IPS DF 19.7 (cell line): ENCODE data around the gene PYGO1.
"Not testable (repeated sequence)": the region's sequence is repeated elsewhere in the genome, so short reads cannot be mapped to it uniquely, and the experiment has no call there.

Experiments used
- DNase-seq: peaks from one replicate; pipeline ENCODE4 v3.0.0-alpha.2; 2013; ENCODE audit warnings: low read depth, low spot score

Gene PYGO1

GRCh38 chr15:55564347-55565145 lies 23.6 kb downstream of the PYGO1 start:
- DNase-seq, result no peak

DNA sequence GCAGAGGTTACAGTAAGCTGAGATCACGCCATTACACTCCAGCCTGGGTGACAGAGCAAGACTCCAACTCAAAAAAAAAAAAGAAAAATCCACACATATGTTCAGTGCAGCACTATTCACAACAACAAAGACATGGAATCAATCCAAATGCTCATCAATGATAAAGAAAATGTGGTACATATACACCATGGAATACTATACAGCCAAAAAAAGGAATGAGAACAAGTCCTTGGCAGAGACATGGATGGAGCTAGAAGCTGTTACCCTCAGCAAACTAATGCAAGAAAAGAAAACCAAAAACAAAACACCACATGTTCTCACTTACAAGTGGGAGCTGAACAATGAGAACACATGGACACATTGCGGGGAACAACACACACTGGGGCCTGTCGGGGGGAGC lies 25.5 kb downstream of the PYGO1 start:
- DNase-seq, result no peak

GRCh38 chr15:55555089-55555488 lies 33.1 kb downstream of the PYGO1 start:
- no peak for DNase-seq

DNA sequence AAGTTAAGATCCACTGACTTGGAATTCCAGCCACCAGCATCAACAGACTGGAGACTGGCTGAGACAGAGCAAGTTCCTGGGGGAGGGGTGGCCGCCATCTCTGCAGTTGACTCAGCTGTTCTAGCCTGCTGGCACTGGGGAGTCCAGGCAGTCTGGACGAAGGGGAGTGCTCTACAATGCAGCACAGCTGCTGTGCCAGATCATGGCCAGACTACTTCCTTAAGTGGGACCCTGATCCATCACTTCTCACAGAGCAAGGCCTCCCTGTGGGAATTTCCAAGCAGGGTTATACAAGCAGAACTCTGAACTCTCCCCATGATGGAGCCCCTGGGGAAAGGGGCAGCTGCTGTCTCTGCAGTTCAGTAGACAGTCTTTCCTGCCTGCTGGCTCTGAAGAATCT lies 35.2 kb downstream of the PYGO1 start:
- no peak for DNase-seq

- no peak for DNase-seq
These were observed 35.7 kb downstream of the PYGO1 start for GRCh38 chr15:55552451-55552850.

GRCh38 chr15:55549305-55549704 lies 38.8 kb downstream of the PYGO1 start:
- no peak for DNase-seq

DNA sequence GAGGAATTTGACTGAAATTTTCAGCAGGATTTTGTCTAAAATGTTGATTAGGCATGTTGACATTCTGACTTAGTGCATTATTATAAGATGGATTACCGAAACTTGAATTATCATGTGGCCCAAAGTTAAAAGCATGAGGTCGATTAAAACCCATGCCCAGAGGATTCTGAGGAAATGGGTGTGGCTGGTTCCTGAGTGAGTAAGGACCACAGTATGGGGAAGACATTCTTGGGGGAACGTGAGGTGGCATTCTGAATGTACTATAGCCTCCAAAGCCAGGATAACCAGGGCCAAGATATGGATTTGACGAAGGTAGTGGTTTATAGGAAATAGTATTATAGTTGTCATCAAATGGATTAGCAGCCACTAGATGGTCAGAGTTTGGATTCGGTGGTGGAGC lies 41.4 kb downstream of the PYGO1 start:
- no peak for DNase-seq

DNA sequence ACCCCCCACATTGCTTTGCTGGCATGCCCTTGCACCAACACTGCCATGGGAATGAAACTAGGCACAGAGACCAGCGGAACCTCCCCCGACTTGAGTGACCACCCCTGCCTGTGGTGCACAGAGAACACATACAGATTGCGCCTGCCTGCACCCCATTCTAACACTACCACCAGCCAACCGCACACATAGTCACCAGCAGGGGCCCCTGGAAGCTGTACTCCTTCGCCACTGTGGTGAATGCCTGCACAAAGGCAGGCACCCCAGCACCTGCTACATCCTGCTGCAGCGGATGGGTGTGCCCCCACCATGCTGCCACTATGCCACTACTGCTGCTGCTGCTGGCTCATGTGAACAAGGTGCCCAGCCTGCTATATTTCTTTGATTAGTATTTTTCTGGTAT lies 52.7 kb downstream of the PYGO1 start:
- no peak for DNase-seq

GRCh38 chr15:55532944-55533343 lies 55.2 kb downstream of the PYGO1 start:
- DNase-seq, result no peak

GRCh38 chr15:55530861-55531313 lies 57.3 kb downstream of the PYGO1 start:
- no peak for DNase-seq

DNA sequence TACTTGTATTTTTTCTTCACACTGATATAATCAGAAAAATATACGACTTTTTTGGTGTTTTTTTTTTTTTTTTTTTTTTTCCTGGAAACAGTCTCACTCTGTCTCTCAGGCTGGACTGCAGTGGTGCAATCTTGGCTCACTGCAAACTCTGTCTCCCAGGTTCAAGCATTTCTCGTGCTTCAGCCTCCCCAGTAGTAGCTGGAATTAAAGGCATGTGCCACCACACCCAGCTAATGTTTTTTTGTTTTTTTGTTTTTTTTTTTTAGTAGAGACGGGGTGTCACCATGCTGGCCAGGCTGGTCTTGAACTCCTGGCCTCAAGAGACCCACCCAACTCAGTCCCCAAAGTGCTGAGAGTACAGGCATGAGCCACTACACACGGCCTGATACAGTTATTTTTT lies 59.3 kb downstream of the PYGO1 start:
- DNase-seq, result no peak

DNA sequence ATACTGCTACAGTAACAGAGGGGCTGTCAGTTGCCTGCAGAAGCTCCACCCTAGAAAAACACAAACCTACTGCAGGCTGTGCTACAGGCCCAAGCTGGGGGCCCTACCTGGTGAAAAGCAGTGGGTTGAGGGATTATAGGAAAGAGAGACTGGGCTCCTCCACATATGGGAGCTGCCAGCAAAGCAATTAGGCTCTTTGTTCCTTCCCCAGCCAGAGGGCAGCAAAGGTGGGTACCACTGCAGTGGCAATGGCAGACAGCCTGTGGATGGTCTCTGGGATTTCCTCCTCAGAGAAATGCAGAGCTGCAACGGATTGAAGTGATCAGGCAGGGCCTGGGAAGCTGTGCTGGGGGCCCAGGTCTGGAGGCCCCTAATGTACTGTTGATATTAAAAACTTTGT lies 61.0 kb downstream of the PYGO1 start:
- no peak for DNase-seq

DNA sequence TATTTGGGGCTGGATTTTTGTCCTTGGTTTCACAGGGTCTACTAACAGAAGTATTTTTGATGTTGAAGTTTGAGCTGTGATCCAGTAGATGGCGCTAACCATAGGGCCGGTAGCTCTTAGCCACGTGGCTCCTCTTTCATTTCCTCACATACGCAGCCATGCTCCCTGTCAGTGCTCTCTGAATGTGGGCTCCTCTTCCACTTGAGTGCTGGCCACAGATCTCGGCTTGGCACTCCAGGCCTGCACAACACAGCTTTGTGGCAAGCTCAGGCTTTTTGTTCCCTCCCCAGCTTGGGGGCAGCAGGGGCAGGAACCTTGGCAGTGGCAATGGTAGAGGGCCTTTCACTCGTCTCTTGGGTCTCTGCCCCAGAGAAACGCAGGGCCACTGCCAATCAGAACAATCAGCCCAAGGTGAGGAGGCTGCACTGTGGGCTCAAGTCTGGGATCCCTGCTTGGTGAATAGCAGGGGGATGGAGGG lies 61.5 kb downstream of the PYGO1 start:
- DNase-seq, result peak; percentile 59

GRCh38 chr15:55522742-55523450 lies 65.2 kb downstream of the PYGO1 start:
- DNase-seq, result no peak

GRCh38 chr15:55518641-55519040 lies 69.5 kb downstream of the PYGO1 start:
- DNase-seq, result no peak

DNA sequence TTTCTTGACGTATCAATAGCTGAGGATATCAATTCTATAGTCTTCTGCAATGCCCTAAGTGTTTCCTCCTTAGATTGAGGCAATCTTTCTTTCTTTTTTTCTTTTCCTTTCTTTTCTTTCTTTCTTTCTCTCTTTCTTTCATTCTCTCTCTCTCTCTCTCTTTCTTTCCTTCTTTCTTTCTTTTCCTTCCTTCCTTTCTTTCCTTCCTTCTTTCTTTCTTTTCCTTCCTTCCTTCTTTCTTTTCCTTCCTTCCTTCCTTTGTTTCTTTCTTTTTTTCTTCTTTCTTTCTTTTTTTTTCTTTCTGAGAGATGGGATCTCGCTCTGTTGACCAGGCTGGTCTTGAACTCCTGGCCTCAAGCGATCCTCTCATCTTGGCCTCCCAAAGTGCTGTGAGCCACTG lies 70.1 kb downstream of the PYGO1 start:
- DNase-seq, result no peak

- DNase-seq, result no peak
These were observed 72.0 kb downstream of the PYGO1 start for GRCh38 chr15:55515991-55516776.

GRCh38 chr15:55515491-55515890 lies 72.7 kb downstream of the PYGO1 start:
- DNase-seq, result no peak

- DNase-seq, result no peak
These were observed 73.7 kb downstream of the PYGO1 start for GRCh38 chr15:55514414-55514850.

- DNase-seq, result not testable (repeated sequence)
These were observed 74.3 kb downstream of the PYGO1 start for GRCh38 chr15:55513621-55514413.

- DNase-seq, result no peak
These were observed 75.0 kb downstream of the PYGO1 start for GRCh38 chr15:55513152-55513551.
